Endothelial cell of umbilical vein (primary cell): ENCODE results near the gene HIC1. TPM values are rescaled to one million over a fixed set of nuclear protein-coding genes. Genes with fewer than 3 reads are reported as not detected.
A peak's percentile ranks its signal among the peaks of the same experiment; 100 is the strongest.

ENCODE experiments used
- BruUV-seq: library from RNA; stranded (reverse); fragments of 400-500 nt; replicated peaks from 2 replicates; lab custom pipeline; 2021; lab: Mats Ljungman, UMichigan
- CTCF ChIA-PET: fragments of 300-600, 350-600 bp; sonication (Branson Sonifier 250); formaldehyde crosslinking; loops from one replicate; lab custom pipeline; 2021; ENCODE audit warnings: antibody characterized with exemption, inconsistent platforms; lab: Charles Lee
- POLR2A ChIA-PET: fragments of 300-600, 350-600 bp; sonication (Branson Sonifier 250); formaldehyde crosslinking; loops from one replicate; lab custom pipeline; 2021; ENCODE audit warnings: antibody characterized with exemption, inconsistent platforms; lab: Charles Lee
- DNase-seq: peaks from one replicate; pipeline ENCODE4 v3.0.0-alpha.2; 2011; ENCODE audit warnings: low read depth, low spot score
- FAIRE-seq: peaks from 2 replicates; lab custom pipeline; 2011; peaks lifted over from hg19 to GRCh38; lab: Jason Lieb, UNC
- H2AFZ ChIP-seq: 2 replicates; pipeline ENCODE4 v1.6.0; 2012; ENCODE audit warnings: low read depth, low read length, control low read depth, inconsistent platforms
- H3K27ac ChIP-seq: 2 replicates; pipeline ENCODE4 v1.5.1; 2011; ENCODE audit warnings: low read depth, mild to moderate bottlenecking, control low read depth, low read length, moderate library complexity; ENCODE audit not compliant: insufficient read depth
- H3K27me3 ChIP-seq, 2 experiments: 2 replicates each; pipeline versions ENCODE4 v1.6.0 to v1.6.1; 2011; ENCODE audit warnings: low read length in 2 of 2, mixed read lengths in 1 of 2; ENCODE audit not compliant: control insufficient read depth in 2 of 2, insufficient read depth in 2 of 2
- H3K36me3 ChIP-seq, 2 experiments: 2 replicates in 1 of 2; 3 replicates in 1 of 2; pipeline ENCODE4 v1.5.1; 2011; ENCODE audit warnings: low read length in 2 of 2, mild to moderate bottlenecking in 1 of 2, moderate library complexity in 1 of 2; ENCODE audit not compliant: control insufficient read depth in 2 of 2, insufficient read depth in 2 of 2; ENCODE audit errors: extremely low read depth in 1 of 2
- H3K4me1 ChIP-seq: 3 replicates; pipeline ENCODE4 v1.5.1; 2011; ENCODE audit warnings: mild to moderate bottlenecking, low read length; ENCODE audit not compliant: control insufficient read depth, insufficient read depth; ENCODE audit errors: extremely low read depth
- H3K4me2 ChIP-seq: 2 replicates; pipeline ENCODE4 v1.6.1; 2011; ENCODE audit warnings: low read length, control low read depth, mixed read lengths; ENCODE audit not compliant: insufficient read depth
- H3K4me3 ChIP-seq, 3 experiments: fragments of 200-600 bp in 1 of 3; sonication (generic), shearing (Covaris generic) in 1 of 3; replicated peaks in 1 of 3; 2 replicates each; pipeline ENCODE4 v1.5.1; 2011 to 2016; ENCODE audit warnings: control low read depth in 3 of 3, low read length in 3 of 3, mild to moderate bottlenecking in 2 of 3, inconsistent platforms in 1 of 3, low read depth in 1 of 3, moderate library complexity in 1 of 3; ENCODE audit not compliant: insufficient read depth in 1 of 3
- H3K79me2 ChIP-seq: 2 replicates; pipeline ENCODE4 v1.6.0; 2012; ENCODE audit warnings: low read length, inconsistent platforms; ENCODE audit not compliant: control insufficient read depth, insufficient read depth
- H3K9ac ChIP-seq: replicated peaks from 2 replicates; pipeline ENCODE3; 2011; ENCODE audit warnings: low read length, control low read depth; ENCODE audit not compliant: insufficient read depth; ENCODE audit errors: extremely low read depth
- H3K9me1 ChIP-seq: replicated peaks from 3 replicates; pipeline ENCODE4 v1.6.0; 2011; ENCODE audit warnings: mild to moderate bottlenecking, low read length; ENCODE audit not compliant: control insufficient read depth, insufficient read depth; ENCODE audit errors: extremely low read depth
- H3K9me3 ChIP-seq: replicated peaks from 2 replicates; pipeline ENCODE4 v1.5.1; 2012; ENCODE audit warnings: low read length, inconsistent platforms; ENCODE audit not compliant: control insufficient read depth, insufficient read depth
- H4K20me1 ChIP-seq: replicated peaks from 2 replicates; pipeline ENCODE3; 2011; ENCODE audit warnings: mild to moderate bottlenecking, low read length; ENCODE audit not compliant: control insufficient read depth, insufficient read depth; ENCODE audit errors: extremely low read depth
- CTCF ChIP-seq, 2 donors: IDR thresholded peaks; 1 replicate in 1 of 2; 2 replicates in 1 of 2; pipeline ENCODE4 v1.5.1; 2011; ENCODE audit warnings: low read length in 2 of 2, mild to moderate bottlenecking in 2 of 2, moderate library complexity in 2 of 2, control low read depth in 1 of 2, inconsistent platforms in 1 of 2, low read depth in 1 of 2; ENCODE audit not compliant: insufficient read depth in 1 of 2; ENCODE audit errors: extremely low read depth in 1 of 2
- GATA2 ChIP-seq: IDR thresholded peaks from 2 replicates; pipeline ENCODE4 v1.7.0; 2011; ENCODE audit warnings: low read depth, mild to moderate bottlenecking, moderate library complexity, mixed read lengths, low read length; ENCODE audit not compliant: insufficient read length, insufficient read depth
- MAX ChIP-seq: IDR thresholded peaks from 2 replicates; pipeline ENCODE4 v1.6.1; 2011; ENCODE audit not compliant: insufficient read depth, insufficient read length
- POLR2AphosphoS5 ChIP-seq: IDR thresholded peaks from 2 replicates; pipeline ENCODE4 v1.6.1; 2012; ENCODE audit warnings: low read depth, mild to moderate bottlenecking, control low read depth, low read length, moderate library complexity; ENCODE audit not compliant: insufficient read depth
- dilution Hi-C: fragments of 300-500 bp; cut with MboI; formaldehyde crosslinking; loops from one replicate; pipeline ENCODE4 v1.15.0; 2019; ENCODE audit warnings: low sequenced_read_pairs; ENCODE audit not compliant: extremely low pct_ligation_motif_present
- intact Hi-C: fragments of 100-400 bp; cut with micrococcal nuclease; formaldehyde crosslinking; loops from one replicate; pipeline ENCODE4 v1.10.0; 2022
- polyA plus RNA-seq, 4 experiments: library from polyadenylated mRNA; depleted of rRNA in 3 of 4; stranded (reverse) in 3 of 4; unstranded in 1 of 4; fragments of >200 nt; gene quantifications; 2 replicates each; pipeline versions ENCODE4 v1.2.1 to v1.2.3, GENCODE V29; 2011 to 2012; ENCODE audit warnings: missing spikeins in 1 of 4
- total RNA-seq: library from RNA; stranded (reverse); gene quantifications from 2 replicates; pipeline ENCODE4 v1.2.3, GENCODE V29; 2021

Gene HIC1
- total and polyA plus RNA-seq, 2 donors (not counting 3 experiments of a cell fraction or from before 2014, with no cell fraction given): 18.2 to 35.5 TPM

- dilution Hi-C loops: no loop called here
- no peaks in the 10 kb centered on the region for H3K79me2 ChIP-seq
Observed at GRCh38 chr17:2020721-2021120, 34.2 kb upstream of the HIC1 start.

More at GRCh38 chr17:2020721-2021120, 34.2 kb upstream of the HIC1 start:
- POLR2A ChIA-PET: no interaction called here
- H3K9me3 ChIP-seq: no peaks in the 10 kb centered on the region
- FAIRE-seq: peak; percentile 80
- no TSS peak for BruUV-seq
- H4K20me1 ChIP-seq: no peaks in the 10 kb centered on the region
- DNase-seq: peak; percentile 53
- no peak overlapping the region for H2AFZ ChIP-seq
- peaks cover 24 to 31% of the 10 kb centered on the region in 2 experiments for H3K27me3 ChIP-seq
- no peak overlapping the region for H3K9ac ChIP-seq
- H3K36me3 ChIP-seq: no peaks in the 10 kb centered on the region
- no peaks in the 10 kb centered on the region for H3K9me1 ChIP-seq
- peaks cover 17% of the 10 kb centered on the region for H3K4me1 ChIP-seq
- CTCF ChIA-PET: interaction anchor here (0.9 to 2.8 kb wide), 5 partner anchors 8 to 139 kb away, joined by 3 to 23 read pairs (median 4); no protein-coding TSS in a partner anchor
- TF ChIP-seq GATA2 (no peak), POLR2AphosphoS5 (no peak), MAX (no peak), CTCF (IDR thresholded peaks at IDR 0.05; ENCODE audit: extremely low read depth in 1 of 2, insufficient read depth in 1 of 2, low read depth in 1 of 2, low read length in 2 of 2) (no peak)
- H3K27ac ChIP-seq: no peak overlapping the region
- H3K4me2 ChIP-seq: peak overlapping the region; percentile 8
- H3K4me3 ChIP-seq: no peak overlapping the region
- intact Hi-C loops: no loop called here
